H1 (cell line): ENCODE data around the gene NDUFAF8. TPM values are rescaled to one million over a fixed set of nuclear protein-coding genes. Genes with fewer than 3 reads are reported as not detected.

Experiments used
- KDM5A ChIP-seq: fragments of 200-600 bp; IDR thresholded peaks from 2 replicates; pipeline ENCODE4 v1.7.1; 2012; ENCODE audit warnings: mild to moderate bottlenecking, low read length, inconsistent platforms, mixed read lengths
- POU5F1 ChIP-seq: IDR thresholded peaks from 2 replicates; pipeline ENCODE4 v1.6.1; 2011; ENCODE audit warnings: low read depth, mild to moderate bottlenecking, low read length, moderate library complexity
- RNF2 ChIP-seq: fragments of 200-900, 300-1000 bp; sonication (generic); IDR thresholded peaks from 2 replicates; pipeline ENCODE4 v1.7.1; 2016; ENCODE audit warnings: borderline replicate concordance, low read depth, mild to moderate bottlenecking, antibody characterized with exemption, low read length; ENCODE audit not compliant: poor library complexity, severe bottlenecking; ENCODE audit errors: missing control alignments
- SP4 ChIP-seq: IDR thresholded peaks from 2 replicates; pipeline ENCODE4 v1.6.1; 2012; ENCODE audit warnings: low read length, inconsistent platforms
- polyA plus RNA-seq, 7 experiments: library from polyadenylated mRNA; depleted of rRNA in 3 of 7; stranded (reverse) in 5 of 7; unstranded in 2 of 7; fragments of >200 nt in 5 of 7; fragments of 200-250 nt in 2 of 7; gene quantifications; 1 replicate in 5 of 7; 2 replicates in 1 of 7; 4 replicates in 1 of 7; pipeline versions ENCODE4 v1.2.1 to v1.2.3, GENCODE V29; 2011 to 2013; ENCODE audit warnings: missing spikeins in 2 of 7, mixed read lengths in 2 of 7
- total RNA-seq: library from RNA; stranded (reverse); fragmentation: NEBNext Ultra II Directional; extraction: Animal tissue kit (Norgen Biotek cat#: 25700); gene quantifications from 2 replicates; pipeline ENCODE4 v1.2.1, GENCODE V29; 2021

NDUFAF8 gene
- total and polyA plus RNA-seq, 2 of the 8 experiments (the other 6 are each of a cell fraction or from before 2014, with no cell fraction given) = 48.9 to 91.1 TPM

DNA sequence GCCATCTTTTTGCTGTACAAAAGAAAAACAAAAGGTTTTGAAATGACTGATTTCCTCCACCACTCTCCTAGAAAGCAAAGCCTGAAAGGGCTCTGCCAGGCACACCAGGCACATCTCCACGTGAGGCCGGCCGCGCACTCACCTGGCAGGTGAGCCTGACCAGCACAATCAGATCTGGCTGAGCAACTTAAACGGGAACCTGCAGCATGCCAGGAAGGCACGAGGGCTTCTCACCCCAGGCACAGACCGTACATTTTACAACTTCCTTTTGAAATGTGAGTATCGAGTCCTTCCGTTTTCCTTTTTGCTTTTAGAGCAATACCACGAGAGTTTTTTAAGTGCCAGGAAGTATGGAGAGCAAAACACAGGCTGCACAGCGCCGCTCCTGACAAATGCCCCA lies 33.5 kb downstream of the NDUFAF8 start (continued):
- TF ChIP-seq RNF2 (no peak), KDM5A (no peak), POU5F1 (no peak), SP4 (no peak)
